Ovary (tissue), 3 donors: ENCODE measurements around the gene SIGLECL1.

Experiments used
- POLR2A ChIP-seq: fragments of 450-650 bp; IDR thresholded peaks from one replicate; pipeline ENCODE4 v1.6.1; 2017; ENCODE audit warnings: antibody characterized with exemption, mild to moderate bottlenecking, moderate library complexity
- TF ChIP-seq, protein P1 (sequence below), 3 donors: fragments of 450-650 bp in 2 of 3; fragments of 200-600 bp in 1 of 3; IDR thresholded peaks; one replicate each; pipeline versions ENCODE4 v1.5.1 to v1.8.0; 2016 to 2022; ENCODE audit warnings: antibody characterized with exemption in 3 of 3, mild to moderate bottlenecking in 1 of 3
- donor health status: DM: no; HTN: no; CAD: no.

DNA sequence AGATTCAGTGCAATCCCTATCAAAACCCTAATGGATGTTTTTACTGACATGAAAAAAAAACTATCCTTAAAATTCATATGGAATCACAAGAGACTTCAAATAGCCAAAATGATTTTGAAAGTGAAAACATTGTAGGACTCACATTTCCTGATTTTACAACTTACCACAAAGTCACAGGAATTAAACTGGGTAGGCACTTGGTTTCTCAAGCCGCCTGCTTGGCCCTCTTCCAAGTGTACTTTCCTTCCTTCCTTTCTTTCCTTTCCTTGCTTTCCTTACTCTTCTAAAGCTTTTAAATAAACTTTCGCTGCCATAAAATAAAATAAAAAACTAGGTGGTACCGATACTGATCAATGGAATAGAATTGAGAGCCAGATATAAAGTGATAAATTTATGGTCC lies 47.0 kb upstream of the SIGLECL1 start:
- TF ChIP-seq, protein P1, sequence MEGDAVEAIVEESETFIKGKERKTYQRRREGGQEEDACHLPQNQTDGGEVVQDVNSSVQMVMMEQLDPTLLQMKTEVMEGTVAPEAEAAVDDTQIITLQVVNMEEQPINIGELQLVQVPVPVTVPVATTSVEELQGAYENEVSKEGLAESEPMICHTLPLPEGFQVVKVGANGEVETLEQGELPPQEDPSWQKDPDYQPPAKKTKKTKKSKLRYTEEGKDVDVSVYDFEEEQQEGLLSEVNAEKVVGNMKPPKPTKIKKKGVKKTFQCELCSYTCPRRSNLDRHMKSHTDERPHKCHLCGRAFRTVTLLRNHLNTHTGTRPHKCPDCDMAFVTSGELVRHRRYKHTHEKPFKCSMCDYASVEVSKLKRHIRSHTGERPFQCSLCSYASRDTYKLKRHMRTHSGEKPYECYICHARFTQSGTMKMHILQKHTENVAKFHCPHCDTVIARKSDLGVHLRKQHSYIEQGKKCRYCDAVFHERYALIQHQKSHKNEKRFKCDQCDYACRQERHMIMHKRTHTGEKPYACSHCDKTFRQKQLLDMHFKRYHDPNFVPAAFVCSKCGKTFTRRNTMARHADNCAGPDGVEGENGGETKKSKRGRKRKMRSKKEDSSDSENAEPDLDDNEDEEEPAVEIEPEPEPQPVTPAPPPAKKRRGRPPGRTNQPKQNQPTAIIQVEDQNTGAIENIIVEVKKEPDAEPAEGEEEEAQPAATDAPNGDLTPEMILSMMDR (IDR thresholded peaks at IDR 0.05), result no peak
- TF ChIP-seq POLR2A, result no peak
